MCF 10A (cell line): ENCODE results near the gene INTS1. TPM values are rescaled to one million over a fixed set of nuclear protein-coding genes. Genes with fewer than 3 reads are reported as not detected.

ENCODE experiments used
- BruUV-seq: library from RNA; stranded (reverse); fragments of 400-500 nt; replicated peaks from 2 replicates; lab custom pipeline; 2021; lab: Mats Ljungman, UMichigan
- CTCF ChIA-PET: fragments of 300-600 bp; sonication (Branson Sonifier 250); formaldehyde crosslinking; extraction: SDS; loops from one replicate; lab custom pipeline; 2021; ENCODE audit warnings: antibody characterized with exemption, inconsistent platforms; lab: Yijun Ruan, JAX
- POLR2A ChIA-PET: fragments of 300-600, 350-650 bp; sonication (Branson Sonifier 250); formaldehyde crosslinking; extraction: SDS; loops from one replicate; lab custom pipeline; 2020; ENCODE audit warnings: antibody characterized with exemption, inconsistent platforms; lab: Yijun Ruan, JAX
- DNase-seq: peaks from one replicate; pipeline ENCODE4 v3.0.0-alpha.2; 2018; ENCODE audit not compliant: unreplicated experiment
- H3K27ac Mint-ChIP-seq: one replicate; pipeline ENCODE4 v1.8.0; 2022; ENCODE audit warnings: mild to moderate bottlenecking, low read depth, mixed read lengths; ENCODE audit not compliant: unreplicated experiment
- H3K27me3 Mint-ChIP-seq: one replicate; pipeline ENCODE4 v1.8.0; 2022; ENCODE audit warnings: mixed read lengths; ENCODE audit not compliant: insufficient read depth, unreplicated experiment
- H3K36me3 Mint-ChIP-seq: one replicate; pipeline ENCODE4 v1.8.0; 2022; ENCODE audit warnings: mild to moderate bottlenecking, moderate library complexity, mixed read lengths; ENCODE audit not compliant: insufficient read depth, unreplicated experiment
- H3K4me1 Mint-ChIP-seq: one replicate; pipeline ENCODE4 v1.8.0; 2022; ENCODE audit warnings: mixed read lengths; ENCODE audit not compliant: insufficient read depth, unreplicated experiment
- H3K4me3 Mint-ChIP-seq: one replicate; pipeline ENCODE4 v1.8.0; 2022; ENCODE audit warnings: mild to moderate bottlenecking, moderate library complexity, mixed read lengths; ENCODE audit not compliant: unreplicated experiment
- H3K9me3 Mint-ChIP-seq: one replicate; pipeline ENCODE4 v1.8.0; 2022; ENCODE audit warnings: mixed read lengths; ENCODE audit not compliant: unreplicated experiment
- intact Hi-C: fragments of 100-400 bp; cut with micrococcal nuclease; formaldehyde crosslinking; loops from 2 replicates; pipeline ENCODE4 v1.14.1; 2022
- total RNA-seq: library from RNA; stranded (reverse); gene quantifications from 2 replicates; pipeline ENCODE4 v1.2.3, GENCODE V29; 2022
- TF ChIP-seq, protein P1 (sequence below): fragments of 200-600 bp; IDR thresholded peaks from one replicate; pipeline ENCODE4 v1.8.0; 2022; ENCODE audit warnings: antibody characterized with exemption, mild to moderate bottlenecking; ENCODE audit not compliant: unreplicated experiment

Gene INTS1
- total RNA-seq, 1 experiment from 2014 or later, result 86.3 TPM

- no peak for DNase-seq
- POLR2A ChIA-PET, result interaction anchor here (0.7 to 3.6 kb wide), 4 partner anchors 11 to 311 kb away, joined by 3 to 28 read pairs (median 14); partner anchors contain the start of gene TMEM184A
- H3K9me3 Mint-ChIP-seq, result no peaks in the 10 kb centered on the region
- CTCF ChIA-PET, result interaction anchor here (0.5 to 0.6 kb wide), 2 partner anchors 310 to 984 kb away, joined by 3 read pairs; no protein-coding TSS in a partner anchor
- H3K27ac Mint-ChIP-seq, result no peak overlapping the region
- TF ChIP-seq, protein P1, sequence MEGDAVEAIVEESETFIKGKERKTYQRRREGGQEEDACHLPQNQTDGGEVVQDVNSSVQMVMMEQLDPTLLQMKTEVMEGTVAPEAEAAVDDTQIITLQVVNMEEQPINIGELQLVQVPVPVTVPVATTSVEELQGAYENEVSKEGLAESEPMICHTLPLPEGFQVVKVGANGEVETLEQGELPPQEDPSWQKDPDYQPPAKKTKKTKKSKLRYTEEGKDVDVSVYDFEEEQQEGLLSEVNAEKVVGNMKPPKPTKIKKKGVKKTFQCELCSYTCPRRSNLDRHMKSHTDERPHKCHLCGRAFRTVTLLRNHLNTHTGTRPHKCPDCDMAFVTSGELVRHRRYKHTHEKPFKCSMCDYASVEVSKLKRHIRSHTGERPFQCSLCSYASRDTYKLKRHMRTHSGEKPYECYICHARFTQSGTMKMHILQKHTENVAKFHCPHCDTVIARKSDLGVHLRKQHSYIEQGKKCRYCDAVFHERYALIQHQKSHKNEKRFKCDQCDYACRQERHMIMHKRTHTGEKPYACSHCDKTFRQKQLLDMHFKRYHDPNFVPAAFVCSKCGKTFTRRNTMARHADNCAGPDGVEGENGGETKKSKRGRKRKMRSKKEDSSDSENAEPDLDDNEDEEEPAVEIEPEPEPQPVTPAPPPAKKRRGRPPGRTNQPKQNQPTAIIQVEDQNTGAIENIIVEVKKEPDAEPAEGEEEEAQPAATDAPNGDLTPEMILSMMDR, result no peak
- peak overlapping the region; percentile 85 for H3K4me3 Mint-ChIP-seq
- H3K4me1 Mint-ChIP-seq, result peaks cover 14% of the 10 kb centered on the region
- BruUV-seq, result no TSS peak
- intact Hi-C loops, result no loop called here
- no peaks in the 10 kb centered on the region for H3K27me3 Mint-ChIP-seq
- peaks cover 22% of the 10 kb centered on the region for H3K36me3 Mint-ChIP-seq
Measured at GRCh38 chr7:1503390-1503789, 799 bp downstream of the INTS1 start.

- Mint-ChIP-seq H3K27ac (no peak overlapping the region), H3K27me3 (no peaks in the 10 kb centered on the region), H3K4me1 (peaks cover 14% of the 10 kb centered on the region), H3K4me3 (peak overlapping the region; percentile 85), H3K36me3 (peaks cover 25% of the 10 kb centered on the region), H3K9me3 (no peaks in the 10 kb centered on the region)
- POLR2A ChIA-PET, result interaction anchor here (3.6 kb wide), 2 partner anchors 30 to 53 kb away, joined by 21 to 28 read pairs; partner anchors contain the start of gene TMEM184A
- TF ChIP-seq, protein P1, result no peak
- intact Hi-C loops, result no loop called here
- CTCF ChIA-PET, result no interaction called here
- BruUV-seq, result no TSS peak
- DNase-seq, result no peak
Measured at GRCh38 chr7:1502845-1503244, 1.3 kb downstream of the INTS1 start.

GRCh38 chr7:1501487-1502270, 2.5 kb downstream of the INTS1 start:
- H3K27me3 Mint-ChIP-seq, result no peaks in the 10 kb centered on the region
- DNase-seq, result no peak
- peak overlapping the region; percentile 85 for H3K4me3 Mint-ChIP-seq
- intact Hi-C loops, result no loop called here
- H3K27ac Mint-ChIP-seq, result peak overlapping the region; percentile 59
- ChIA-PET POLR2A (no interaction called here), CTCF (no interaction called here)
- no peaks in the 10 kb centered on the region for H3K9me3 Mint-ChIP-seq
- no TSS peak for BruUV-seq
- TF ChIP-seq, protein P1, result no peak
- H3K36me3 Mint-ChIP-seq, result peaks cover 28% of the 10 kb centered on the region
- H3K4me1 Mint-ChIP-seq, result peaks cover 9% of the 10 kb centered on the region

- POLR2A ChIA-PET, result no interaction called here
- CTCF ChIA-PET, result no interaction called here
- Mint-ChIP-seq H3K4me3 (no peak overlapping the region), H3K4me1 (peaks cover 6% of the 10 kb centered on the region), H3K27me3 (no peaks in the 10 kb centered on the region), H3K9me3 (no peaks in the 10 kb centered on the region), H3K27ac (no peak overlapping the region), H3K36me3 (peaks cover 23% of the 10 kb centered on the region)
- intact Hi-C loops, result no loop called here
- no TSS peak for BruUV-seq
- TF ChIP-seq, protein P1, result no peak
- DNase-seq, result no peak
Measured at GRCh38 chr7:1500064-1500807, 4.0 kb downstream of the INTS1 start.
